WTC11 (cell line): Measurements from ENCODE around the gene DCHS2. TPM values are rescaled to one million over a fixed set of nuclear protein-coding genes. Genes with fewer than 3 reads are reported as not detected.

Source experiments
- ATAC-seq: fragments of 200-7000 bp; cut with Tn5 transposase; 2 replicates; pipeline ENCODE4 v1.10.0; 2021; ENCODE audit warnings: mild to moderate bottlenecking, moderate library complexity
- CTCF ChIA-PET: fragments of 300-600 bp; sonication (Branson Sonifier 250); formaldehyde crosslinking; loops from one replicate; lab custom pipeline; 2021; ENCODE audit warnings: antibody characterized with exemption; lab: Charles Lee
- POLR2A ChIA-PET: fragments of 350-600 bp; sonication (Branson Sonifier 250); formaldehyde crosslinking; loops from one replicate; lab custom pipeline; 2021; ENCODE audit warnings: antibody characterized with exemption; lab: Charles Lee
- DNase-seq: peaks from one replicate; pipeline ENCODE4 v3.0.0; 2021; ENCODE audit warnings: low spot score
- H3K27ac Mint-ChIP-seq: 2 replicates; pipeline ENCODE4 v1.8.0; 2021; ENCODE audit warnings: mixed read lengths
- H3K27me3 Mint-ChIP-seq: 2 replicates; pipeline ENCODE4 v1.8.0; 2021; ENCODE audit warnings: low read depth, mild to moderate bottlenecking, moderate library complexity, mixed read lengths
- H3K36me3 Mint-ChIP-seq: 2 replicates; pipeline ENCODE4 v1.8.0; 2021; ENCODE audit warnings: mixed read lengths
- H3K4me1 Mint-ChIP-seq: 2 replicates; pipeline ENCODE4 v1.8.0; 2022; ENCODE audit warnings: mixed read lengths
- H3K4me3 Mint-ChIP-seq: 2 replicates; pipeline ENCODE4 v1.8.0; 2021; ENCODE audit warnings: mild to moderate bottlenecking, moderate library complexity, mixed read lengths
- H3K9me3 Mint-ChIP-seq: 2 replicates; pipeline ENCODE4 v1.8.0; 2021; ENCODE audit warnings: mixed read lengths
- ETV6 ChIP-seq: sonication (generic); formaldehyde crosslinking; IDR thresholded peaks from 2 replicates; pipeline ENCODE4 v1.8.1; 2022; ENCODE audit warnings: mild to moderate bottlenecking, missing genetic modification reagents
- FOXK1 ChIP-seq: sonication (generic); formaldehyde crosslinking; IDR thresholded peaks from 2 replicates; pipeline ENCODE4 v1.8.0; 2022; ENCODE audit warnings: mild to moderate bottlenecking, moderate library complexity, missing genetic modification reagents
- FOXP4 ChIP-seq: sonication (generic); formaldehyde crosslinking; IDR thresholded peaks from 2 replicates; pipeline ENCODE4 v1.8.0; 2022; ENCODE audit warnings: mild to moderate bottlenecking, missing genetic modification reagents
- GABPB1 ChIP-seq: sonication (generic); formaldehyde crosslinking; IDR thresholded peaks from 2 replicates; pipeline ENCODE4 v1.8.1; 2023; ENCODE audit warnings: mild to moderate bottlenecking, missing genetic modification reagents
- JUN ChIP-seq: sonication (generic); formaldehyde crosslinking; IDR thresholded peaks from 2 replicates; pipeline ENCODE4 v1.8.0; 2023; ENCODE audit warnings: mild to moderate bottlenecking, missing genetic modification reagents
- PRDM15 ChIP-seq: sonication (generic); formaldehyde crosslinking; IDR thresholded peaks from 2 replicates; pipeline ENCODE4 v1.8.0; 2022; ENCODE audit warnings: missing genetic modification reagents
- SMAD3 ChIP-seq: sonication (generic); formaldehyde crosslinking; IDR thresholded peaks from 2 replicates; pipeline ENCODE4 v1.8.0; 2022; ENCODE audit warnings: missing genetic modification reagents, mild to moderate bottlenecking, borderline replicate concordance
- TEAD4 ChIP-seq: sonication (generic); formaldehyde crosslinking; IDR thresholded peaks from 2 replicates; pipeline ENCODE4 v1.8.0; 2022; ENCODE audit warnings: mild to moderate bottlenecking, missing genetic modification reagents
- TP53 ChIP-seq: sonication (generic); formaldehyde crosslinking; IDR thresholded peaks from 2 replicates; pipeline ENCODE4 v1.8.1; 2023; ENCODE audit warnings: mild to moderate bottlenecking, missing genetic modification reagents
- ZBTB43 ChIP-seq: sonication (generic); formaldehyde crosslinking; IDR thresholded peaks from 2 replicates; pipeline ENCODE4 v1.8.1; 2023; ENCODE audit warnings: mild to moderate bottlenecking, missing genetic modification reagents
- ZMAT4 ChIP-seq: fragments of 250-450 bp; sonication (Bioruptor Pico); IDR thresholded peaks from 2 replicates; pipeline ENCODE4 v1.9.0; 2021; ENCODE audit warnings: mild to moderate bottlenecking
- ZNF121 ChIP-seq: sonication (generic); formaldehyde crosslinking; IDR thresholded peaks from 2 replicates; pipeline ENCODE4 v1.8.0; 2023; ENCODE audit warnings: missing genetic modification reagents
- ZNF219 ChIP-seq: sonication (generic); formaldehyde crosslinking; IDR thresholded peaks from 2 replicates; pipeline ENCODE4 v1.8.0; 2023; ENCODE audit warnings: missing genetic modification reagents, mild to moderate bottlenecking, borderline replicate concordance
- ZNF232 ChIP-seq: sonication (generic); formaldehyde crosslinking; IDR thresholded peaks from 2 replicates; pipeline ENCODE4 v1.8.0; 2022; ENCODE audit warnings: mild to moderate bottlenecking, missing genetic modification reagents
- ZNF532 ChIP-seq: fragments of 250-450 bp; sonication (Bioruptor Pico); IDR thresholded peaks from 2 replicates; pipeline ENCODE4 v1.9.0; 2021; ENCODE audit warnings: mild to moderate bottlenecking, borderline replicate concordance
- ZNF671 ChIP-seq: fragments of 250-450 bp; sonication (Bioruptor Pico); IDR thresholded peaks from 2 replicates; pipeline ENCODE4 v1.8.0; 2021; ENCODE audit warnings: mild to moderate bottlenecking
- total RNA-seq: library from RNA; stranded (reverse); gene quantifications from 3 replicates; pipeline ENCODE4 v1.2.3, GENCODE V29; 2021
- TF ChIP-seq, protein P1 (sequence below): fragments of 200-600 bp; IDR thresholded peaks from 2 replicates; pipeline ENCODE4 v1.8.0; 2022; ENCODE audit warnings: antibody characterized with exemption

DCHS2 gene
- total RNA-seq, 1 experiment from 2014 or later = 1.3 TPM

- no peak for TF ChIP-seq GABPB1 (CRISPR knock-in tag)
These were observed 175.9 kb downstream of the DCHS2 start (continued) for GRCh38 chr4:154315741-154316140.

GRCh38 chr4:154314248-154314647 lies 177.4 kb downstream of the DCHS2 start:
- TF ChIP-seq PRDM15 (CRISPR knock-in tag) (no peak), ZBTB43 (no peak), FOXP4 (CRISPR knock-in tag) (no peak), ZNF232 (CRISPR knock-in tag) (no peak), ZNF671 (CRISPR knock-in tag) (no peak), SMAD3 (no peak)
- TF ChIP-seq, protein P1, sequence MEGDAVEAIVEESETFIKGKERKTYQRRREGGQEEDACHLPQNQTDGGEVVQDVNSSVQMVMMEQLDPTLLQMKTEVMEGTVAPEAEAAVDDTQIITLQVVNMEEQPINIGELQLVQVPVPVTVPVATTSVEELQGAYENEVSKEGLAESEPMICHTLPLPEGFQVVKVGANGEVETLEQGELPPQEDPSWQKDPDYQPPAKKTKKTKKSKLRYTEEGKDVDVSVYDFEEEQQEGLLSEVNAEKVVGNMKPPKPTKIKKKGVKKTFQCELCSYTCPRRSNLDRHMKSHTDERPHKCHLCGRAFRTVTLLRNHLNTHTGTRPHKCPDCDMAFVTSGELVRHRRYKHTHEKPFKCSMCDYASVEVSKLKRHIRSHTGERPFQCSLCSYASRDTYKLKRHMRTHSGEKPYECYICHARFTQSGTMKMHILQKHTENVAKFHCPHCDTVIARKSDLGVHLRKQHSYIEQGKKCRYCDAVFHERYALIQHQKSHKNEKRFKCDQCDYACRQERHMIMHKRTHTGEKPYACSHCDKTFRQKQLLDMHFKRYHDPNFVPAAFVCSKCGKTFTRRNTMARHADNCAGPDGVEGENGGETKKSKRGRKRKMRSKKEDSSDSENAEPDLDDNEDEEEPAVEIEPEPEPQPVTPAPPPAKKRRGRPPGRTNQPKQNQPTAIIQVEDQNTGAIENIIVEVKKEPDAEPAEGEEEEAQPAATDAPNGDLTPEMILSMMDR = no peak
- H3K4me1 Mint-ChIP-seq = peaks cover 13% of the 10 kb centered on the region
- H3K36me3 Mint-ChIP-seq = no peaks in the 10 kb centered on the region; the same call in 1 of the 2 replicates
- ChIA-PET CTCF (no interaction called here), POLR2A (no interaction called here)
- ATAC-seq = peak; percentile 61; the same call in 1 of the 2 replicates
- H3K27ac Mint-ChIP-seq = no peak overlapping the region
- H3K27me3 Mint-ChIP-seq = no peaks in the 10 kb centered on the region; the same call in 1 of the 2 replicates
- peaks cover 14% of the 10 kb centered on the region for H3K9me3 Mint-ChIP-seq
- no peak for DNase-seq
- no peak overlapping the region for H3K4me3 Mint-ChIP-seq

GRCh38 chr4:154313004-154313585 lies 178.5 kb downstream of the DCHS2 start:
- no peak overlapping the region for H3K4me3 Mint-ChIP-seq
- TF ChIP-seq FOXK1 (CRISPR knock-in tag) = no peak
- TF ChIP-seq ZMAT4 (CRISPR knock-in tag) = no peak
- TF ChIP-seq, all 79 proteins: peak for 0
- no peak for ATAC-seq
- Mint-ChIP-seq H3K4me1 (peaks cover 13% of the 10 kb centered on the region), H3K27ac (no peak overlapping the region), H3K27me3 (no peaks in the 10 kb centered on the region), H3K9me3 (peaks cover 14% of the 10 kb centered on the region), H3K36me3 (peaks cover 3% of the 10 kb centered on the region)
- CTCF ChIA-PET = interaction anchor here (0.9 to 1.2 kb wide), 2 partner anchors 36 to 194 kb away, joined by 3 read pairs; no protein-coding TSS in a partner anchor
- POLR2A ChIA-PET = no interaction called here
- no peak for DNase-seq

- H3K4me1 Mint-ChIP-seq = peaks cover 13% of the 10 kb centered on the region
- ChIA-PET CTCF (no interaction called here), POLR2A (no interaction called here)
- no peak overlapping the region for H3K27ac Mint-ChIP-seq
- no peak overlapping the region for H3K4me3 Mint-ChIP-seq
- peaks cover 3% of the 10 kb centered on the region for H3K36me3 Mint-ChIP-seq
- DNase-seq (no peak), ATAC-seq (no peak)
- H3K9me3 Mint-ChIP-seq = peaks cover 23% of the 10 kb centered on the region
- no peaks in the 10 kb centered on the region for H3K27me3 Mint-ChIP-seq
- TF ChIP-seq ZNF532 (CRISPR knock-in tag) (no peak), ZNF219 (CRISPR knock-in tag) (no peak), ETV6 (CRISPR knock-in tag) (no peak), JUN (CRISPR knock-in tag) (no peak), TEAD4 (CRISPR knock-in tag) (no peak), TP53 (CRISPR knock-in tag) (no peak), ZNF121 (CRISPR knock-in tag) (no peak)
These were observed 179.4 kb downstream of the DCHS2 start for GRCh38 chr4:154312246-154312645.
